ENCODE data around the gene TMEM31. TPM values are rescaled to one million over a fixed set of nuclear protein-coding genes. Genes with fewer than 3 reads are reported as not detected.

The TMEM31 gene
- total and polyA plus RNA-seq, 9 donors, result 0.35 to 1.1 (median 0.68) TPM; not detected in 1

DNA sequence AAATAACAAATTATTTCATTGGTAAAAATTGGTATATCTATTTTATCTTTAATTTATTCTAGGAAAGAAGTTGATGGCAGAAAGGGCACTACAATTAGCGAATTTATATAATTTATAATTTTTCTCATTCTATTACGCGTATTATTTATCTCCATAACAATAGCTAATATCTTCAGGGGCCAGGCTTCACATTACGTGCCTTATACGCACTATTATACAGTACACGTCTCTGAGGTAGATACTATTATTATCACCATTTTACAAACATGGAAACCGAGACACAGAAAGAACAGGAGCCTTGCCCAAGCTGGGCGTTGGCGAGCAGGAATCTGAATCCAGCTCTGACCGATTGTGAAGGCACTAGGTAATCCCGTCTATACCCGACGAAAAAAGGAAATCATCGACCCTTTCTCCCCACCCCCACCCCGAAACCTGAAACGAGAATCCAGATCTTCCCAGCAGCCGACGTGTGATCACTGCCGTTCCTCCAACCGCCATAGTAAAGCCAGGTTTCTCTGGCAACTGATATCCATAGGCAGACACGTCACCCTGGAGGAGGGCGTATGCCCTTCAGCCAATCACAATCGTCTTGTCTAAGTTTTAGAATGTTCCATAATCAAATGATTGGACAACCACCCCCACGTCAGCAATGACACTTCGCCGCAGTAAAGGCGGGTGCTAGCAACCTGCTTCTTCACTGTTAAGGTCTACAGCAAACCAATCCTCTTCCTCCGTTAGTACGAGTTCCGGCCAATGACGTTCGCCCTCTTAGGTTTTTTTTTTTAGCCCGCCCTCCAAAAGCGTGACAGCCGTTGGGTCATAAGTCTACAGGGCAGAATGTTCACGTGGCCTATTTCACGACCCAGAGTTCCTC lies 24.3 kb upstream of the TMEM31 start, which contains the start of gene MORF4L2:
Gene MORF4L2, minus strand, starts transcription at position 501 of the 874 bp plus-strand sequence. CDS start 9,672 bp downstream, outside the sequence.
- Histone ChIP-seq H3K27me3 (no peaks in the 10 kb centered on the region), H3K4me3 (peak within 1 kb of the TSS; percentile 56), H3K36me3 (no peaks in the 10 kb centered on the region), H3K9me3 (no peaks in the 10 kb centered on the region), H3K27ac (peak within 1 kb of the TSS; percentile 91 to 92), H3K4me1 (ENCODE audit: insufficient read depth) (no peaks in the 10 kb centered on the region)
- peak; percentile 75 for TF ChIP-seq EP300 (IDR thresholded peaks at IDR 0.05)
- TF ChIP-seq, protein P1, sequence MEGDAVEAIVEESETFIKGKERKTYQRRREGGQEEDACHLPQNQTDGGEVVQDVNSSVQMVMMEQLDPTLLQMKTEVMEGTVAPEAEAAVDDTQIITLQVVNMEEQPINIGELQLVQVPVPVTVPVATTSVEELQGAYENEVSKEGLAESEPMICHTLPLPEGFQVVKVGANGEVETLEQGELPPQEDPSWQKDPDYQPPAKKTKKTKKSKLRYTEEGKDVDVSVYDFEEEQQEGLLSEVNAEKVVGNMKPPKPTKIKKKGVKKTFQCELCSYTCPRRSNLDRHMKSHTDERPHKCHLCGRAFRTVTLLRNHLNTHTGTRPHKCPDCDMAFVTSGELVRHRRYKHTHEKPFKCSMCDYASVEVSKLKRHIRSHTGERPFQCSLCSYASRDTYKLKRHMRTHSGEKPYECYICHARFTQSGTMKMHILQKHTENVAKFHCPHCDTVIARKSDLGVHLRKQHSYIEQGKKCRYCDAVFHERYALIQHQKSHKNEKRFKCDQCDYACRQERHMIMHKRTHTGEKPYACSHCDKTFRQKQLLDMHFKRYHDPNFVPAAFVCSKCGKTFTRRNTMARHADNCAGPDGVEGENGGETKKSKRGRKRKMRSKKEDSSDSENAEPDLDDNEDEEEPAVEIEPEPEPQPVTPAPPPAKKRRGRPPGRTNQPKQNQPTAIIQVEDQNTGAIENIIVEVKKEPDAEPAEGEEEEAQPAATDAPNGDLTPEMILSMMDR (IDR thresholded peaks at IDR 0.05), result no peak
- TF ChIP-seq POLR2A (IDR thresholded peaks at IDR 0.05), result peak; percentile 89
- 19 to 28% (median 22%) methylated on average over 37 of the region's 37 CpGs for WGBS, 3 donors
- intact Hi-C loops (cut with DNase I), result loop anchor here (5.0 to 10.0 kb wide), 4 partner anchors 52 to 154 kb away; partner anchors contain the start of gene TCEAL1 (in 1 of the 4)
- peak; percentile 84 to 93 (median 87) for DNase-seq

DNA sequence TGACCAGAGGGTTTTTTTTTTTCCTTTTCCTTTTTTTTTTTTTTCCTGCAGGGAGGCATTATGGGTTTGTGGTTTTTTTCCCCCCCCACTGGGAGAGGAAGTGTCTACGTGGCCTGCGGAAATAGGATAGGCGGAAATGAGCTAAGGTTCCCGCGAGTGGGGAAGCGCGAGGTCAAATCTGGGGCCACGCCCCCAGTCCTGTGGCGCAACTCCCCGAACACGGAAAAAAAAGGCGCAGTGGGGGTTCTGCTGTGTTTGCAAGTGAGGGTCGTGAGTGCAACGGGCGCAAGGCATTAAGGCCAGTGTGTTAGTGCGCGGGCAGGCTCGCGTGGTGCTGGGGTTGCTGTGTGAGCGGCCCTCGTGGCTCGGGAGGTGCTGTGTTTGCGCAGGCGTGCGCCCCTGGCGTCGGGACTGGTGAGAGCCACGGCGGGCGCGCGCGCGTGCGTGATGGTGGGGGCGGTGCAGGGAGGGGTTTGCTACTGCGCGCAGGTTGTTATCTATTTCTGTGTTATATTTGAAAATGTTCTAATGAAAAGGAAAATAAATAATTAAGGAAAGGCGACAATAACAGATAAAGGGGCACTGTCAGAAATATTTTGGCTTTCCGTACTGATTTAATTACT lies 23.5 kb upstream of the TMEM31 start:
- H3K4me1 ChIP-seq (ENCODE audit: insufficient read depth), result no peaks in the 10 kb centered on the region
- peak overlapping the region; percentile 91 to 92 for H3K27ac ChIP-seq
- H3K4me3 ChIP-seq, result peak overlapping the region; percentile 55
- intact Hi-C loops (cut with DNase I), result loop anchor here (5.0 to 10.0 kb wide), 4 partner anchors 52 to 155 kb away; partner anchors contain the start of gene TCEAL1 (in 1 of the 4)
- WGBS, 3 donors, result 21 to 26% (median 24%) methylated on average over 40 of the region's 40 CpGs
- H3K9me3 ChIP-seq, result no peaks in the 10 kb centered on the region
- TF ChIP-seq POLR2A (IDR thresholded peaks at IDR 0.05), result peak; percentile 53
- TF ChIP-seq, protein P1 (IDR thresholded peaks at IDR 0.05), result peak; percentile 42 to 77 (median 72)
- TF ChIP-seq EP300 (IDR thresholded peaks at IDR 0.05), result peak; percentile 5
- H3K27me3 ChIP-seq, result no peaks in the 10 kb centered on the region
- peak; percentile 88 to 92 (median 90) for DNase-seq
- no peaks in the 10 kb centered on the region for H3K36me3 ChIP-seq

DNA sequence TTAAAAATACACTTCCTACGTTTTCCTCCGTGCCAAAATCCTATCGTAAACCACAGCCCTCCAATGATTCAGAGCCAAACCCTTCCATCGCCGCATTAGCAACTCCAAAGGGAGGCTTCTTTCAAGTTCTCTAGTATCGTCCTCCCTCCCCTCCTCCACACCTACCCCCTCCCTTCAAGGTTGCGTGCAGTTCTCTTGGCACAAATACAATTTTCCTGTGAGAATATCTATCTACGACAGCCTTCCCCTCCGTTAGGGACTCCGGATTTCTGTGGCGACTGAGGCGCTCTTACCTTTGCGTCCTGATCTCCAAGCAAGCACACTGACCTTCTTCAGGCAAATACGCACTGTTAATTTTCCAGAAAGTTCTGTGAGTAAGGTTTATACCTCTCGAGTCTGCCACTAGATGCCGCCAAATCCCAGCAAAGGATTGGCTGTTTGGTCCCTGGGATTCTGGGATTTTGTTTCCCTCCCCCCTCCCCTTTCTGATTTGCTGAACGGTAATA lies 23.0 kb upstream of the TMEM31 start:
- TF ChIP-seq POLR2A (IDR thresholded peaks at IDR 0.05) (peak; percentile 54), EP300 (IDR thresholded peaks at IDR 0.05) (no peak)
- TF ChIP-seq, protein P1 (IDR thresholded peaks at IDR 0.05), result peak; percentile 36 to 78 (median 71)
- no peaks in the 10 kb centered on the region for H3K27me3 ChIP-seq
- H3K9me3 ChIP-seq, result no peaks in the 10 kb centered on the region
- H3K4me3 ChIP-seq, result peak overlapping the region; percentile 55
- H3K36me3 ChIP-seq, result no peaks in the 10 kb centered on the region
- WGBS, 3 donors, result 19 to 25% (median 21%) methylated on average over 17 of the region's 17 CpGs
- H3K27ac ChIP-seq, result peak overlapping the region; percentile 91 to 92
- intact Hi-C loops (cut with DNase I), result loop anchor here (5.0 to 10.0 kb wide), 4 partner anchors 53 to 155 kb away; partner anchors contain the start of gene TCEAL1 (in 1 of the 4)
- H3K4me1 ChIP-seq (ENCODE audit: insufficient read depth), result no peaks in the 10 kb centered on the region
- DNase-seq, result peak; percentile 74 to 87 (median 80)

DNA sequence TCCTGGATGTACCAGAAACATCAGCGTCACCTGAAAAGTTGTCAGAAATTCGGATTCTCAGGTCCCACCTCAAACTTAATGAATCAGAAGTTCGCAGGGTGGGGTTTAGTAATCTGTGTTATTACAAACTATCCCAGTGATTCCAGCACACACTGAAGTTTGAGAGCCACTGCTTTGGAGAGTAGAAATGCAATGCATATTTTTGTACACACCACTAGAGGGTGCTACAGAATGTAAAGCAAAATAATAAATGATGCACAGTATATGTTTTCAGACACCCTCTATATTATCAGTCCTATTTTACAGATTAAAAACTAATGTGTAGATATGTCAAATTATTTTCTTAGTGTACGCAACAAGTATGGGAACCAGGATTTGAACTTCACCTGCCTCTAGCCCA lies 21.8 kb upstream of the TMEM31 start:
- no peaks in the 10 kb centered on the region for H3K36me3 ChIP-seq
- no peak overlapping the region for H3K4me3 ChIP-seq
- DNase-seq, result no peak
- intact Hi-C loops (cut with DNase I), result loop anchor here (5.0 to 10.0 kb wide), 4 partner anchors 54 to 157 kb away; partner anchors contain the start of gene TCEAL1 (in 1 of the 4)
- TF ChIP-seq POLR2A (IDR thresholded peaks at IDR 0.05) (no peak), EP300 (IDR thresholded peaks at IDR 0.05) (no peak)
- TF ChIP-seq, protein P1 (IDR thresholded peaks at IDR 0.05), result peak; percentile 26 to 59 (median 55)
- WGBS, 3 donors, result 21 to 26% (median 22%) methylated on average over 4 of the region's 4 CpGs
- H3K9me3 ChIP-seq, result no peaks in the 10 kb centered on the region
- no peaks in the 10 kb centered on the region for H3K27me3 ChIP-seq
- peak overlapping the region in 1 of 2 donors; percentile 92 for H3K27ac ChIP-seq
- no peaks in the 10 kb centered on the region for H3K4me1 ChIP-seq (ENCODE audit: insufficient read depth)

Measured in ovary (tissue), 9 donors.